Activated effector memory CD4-positive, alpha-beta T cell treated with anti-CD3 and anti-CD28 coated beads, Interleukin-2, amount 50 U/mL, for 16 hours (primary cell): Measurements from ENCODE around the gene KIF5C.
A peak's percentile ranks its signal among the peaks of the same experiment; 100 is the strongest.

Experiments
- DNase-seq: peaks from one replicate; pipeline ENCODE4 v3.0.0-alpha.2; 2020

Gene KIF5C

DNA sequence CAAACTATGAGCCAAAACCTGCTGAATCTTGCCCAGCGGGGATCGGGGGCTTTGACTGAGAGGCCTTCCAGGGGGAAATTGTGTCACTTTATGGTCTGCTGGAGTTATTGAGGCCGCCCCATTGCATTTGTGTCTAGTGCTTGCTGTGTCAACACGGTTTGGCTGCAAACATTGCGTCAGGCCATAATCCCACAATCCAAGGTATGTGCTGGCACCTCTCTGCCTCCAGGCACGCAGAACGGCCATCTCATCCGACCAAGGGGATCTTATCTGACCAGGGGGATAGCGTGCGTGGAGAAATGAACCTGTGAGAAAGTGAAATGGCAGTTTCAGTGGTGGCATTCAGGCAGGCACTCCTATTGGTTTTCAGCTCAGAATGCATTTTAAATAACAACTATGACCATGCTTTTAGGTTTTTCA lies 145.4 kb downstream of the KIF5C start:
- no peak for DNase-seq

DNA sequence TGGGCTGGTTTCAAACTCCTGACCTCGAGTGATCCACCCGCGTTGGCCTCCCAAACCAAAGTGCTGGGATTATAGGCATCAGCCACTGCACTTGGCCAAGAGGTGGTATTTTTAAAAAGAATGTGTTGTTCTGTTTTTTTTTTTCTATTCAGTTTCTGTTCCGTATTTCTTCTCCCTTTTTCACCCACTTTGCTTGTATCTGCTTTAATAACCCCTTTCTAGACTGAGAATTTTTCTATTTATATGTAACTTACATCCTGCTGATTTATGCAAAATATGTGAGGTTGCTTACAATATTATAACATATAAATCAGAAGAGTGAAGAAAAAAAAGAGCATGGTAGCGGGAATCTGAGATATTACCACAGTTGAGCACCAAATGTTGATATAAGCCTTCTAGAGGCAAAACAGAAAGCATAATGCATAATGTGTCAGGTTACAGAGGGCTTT lies 146.3 kb downstream of the KIF5C start:
- no peak for DNase-seq

DNA sequence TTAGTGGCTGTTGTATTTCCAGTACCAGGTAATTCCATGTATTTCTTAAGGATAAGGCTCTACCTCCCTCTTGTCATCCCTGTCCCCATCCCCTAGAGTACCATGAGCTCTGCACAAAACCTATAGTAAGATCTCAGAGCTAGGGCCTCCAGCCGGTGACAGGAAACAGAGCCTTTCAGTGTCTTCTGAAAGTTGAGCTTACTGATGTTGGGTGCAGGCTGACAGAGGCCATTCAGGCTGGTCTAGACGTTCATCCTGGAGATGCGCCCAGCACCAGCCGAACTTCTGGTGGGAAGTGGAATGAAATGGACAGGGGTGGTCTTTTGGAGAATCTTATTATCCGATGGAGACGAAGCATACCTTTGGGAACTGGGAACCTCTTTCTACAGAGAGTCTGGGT lies 146.7 kb downstream of the KIF5C start:
- no peak for DNase-seq

DNA sequence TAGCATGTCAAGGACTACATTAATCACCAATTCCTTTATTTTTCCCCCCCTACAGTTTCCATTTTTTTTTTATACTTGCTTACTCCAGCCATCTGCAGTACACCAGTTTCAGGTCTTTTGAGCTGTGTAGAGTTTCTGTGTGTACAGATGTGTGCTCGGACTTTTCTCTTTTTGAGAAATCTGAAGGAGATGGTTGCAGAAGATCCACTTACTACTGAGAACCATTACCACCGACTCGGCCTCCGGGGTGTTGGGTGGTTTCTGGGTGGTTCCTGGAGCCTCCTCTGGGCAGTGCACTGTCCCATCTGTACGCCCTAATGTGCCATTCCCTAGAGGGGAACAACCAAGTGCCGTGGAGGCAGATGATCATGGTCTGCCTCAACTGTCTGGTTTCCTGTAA lies 148.1 kb downstream of the KIF5C start:
- DNase-seq, result no peak

DNA sequence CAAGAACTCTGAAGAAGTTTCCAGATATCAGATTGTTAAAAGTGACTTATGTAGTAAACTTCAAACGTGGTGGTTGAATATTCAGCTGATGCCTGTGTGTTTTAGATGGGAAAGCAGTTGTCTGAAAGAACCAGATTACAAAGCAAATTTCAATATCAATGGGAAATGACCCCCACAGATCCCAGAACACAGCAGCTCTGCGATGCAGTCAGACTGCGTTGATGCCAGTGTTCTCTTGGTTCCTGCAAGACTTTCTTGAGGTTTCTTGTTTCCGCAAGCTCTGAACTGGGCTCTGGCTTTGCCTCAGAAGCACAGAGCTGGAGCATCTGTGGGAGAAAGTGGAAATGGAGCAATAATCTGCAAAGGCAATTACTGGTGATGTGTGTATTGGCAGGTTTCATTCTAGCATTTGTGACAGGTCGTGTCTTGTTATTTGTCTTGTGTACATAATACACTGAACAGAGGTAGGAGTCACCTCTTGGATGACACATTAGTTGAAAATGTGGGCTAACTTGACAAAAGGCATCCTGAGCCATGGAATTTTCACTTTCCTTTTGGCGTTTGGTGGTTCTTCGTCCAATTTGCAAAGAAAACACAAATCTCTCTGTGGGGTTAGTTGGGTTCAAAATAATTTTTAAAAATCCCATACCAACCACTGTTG lies 152.7 kb downstream of the KIF5C start:
- no peak for DNase-seq

DNA sequence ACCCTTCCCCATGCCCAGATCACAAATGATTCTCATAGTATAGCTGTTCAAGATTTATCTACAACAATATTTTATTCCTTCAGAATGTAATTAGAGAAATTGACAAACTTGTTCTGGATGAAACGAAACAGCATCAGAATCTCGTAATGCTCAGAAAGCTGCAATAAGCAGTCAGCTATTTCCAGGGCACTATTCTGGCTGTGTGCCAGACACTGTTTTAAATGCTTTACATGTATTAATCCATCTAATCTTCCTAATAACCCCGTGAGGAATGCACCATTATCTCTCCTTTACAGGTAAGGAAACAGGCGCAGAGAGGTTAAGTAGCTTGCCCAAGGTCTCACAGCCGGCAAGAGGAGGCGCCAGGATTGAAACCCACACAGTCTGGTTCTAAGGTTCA lies 153.3 kb downstream of the KIF5C start:
- DNase-seq, result no peak

DNA sequence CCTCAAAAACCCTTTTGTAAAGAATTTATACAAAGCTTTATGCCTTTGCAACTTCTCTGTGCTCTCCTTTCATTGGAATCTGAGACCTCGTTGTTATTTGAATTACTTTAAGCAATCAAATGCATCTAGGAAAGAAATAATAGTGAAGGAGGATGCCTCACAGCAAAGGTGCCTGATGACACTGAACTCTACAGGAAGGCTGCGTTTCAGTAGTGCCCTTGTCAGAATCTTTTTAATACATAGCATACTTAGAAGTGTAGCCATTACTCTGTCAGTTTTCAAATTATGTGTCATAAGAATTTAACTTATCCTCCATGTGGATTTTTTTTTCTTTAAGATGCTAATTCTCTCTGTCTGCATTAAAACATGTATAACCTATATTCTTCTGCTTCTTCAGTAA lies 153.9 kb downstream of the KIF5C start:
- DNase-seq, result no peak

DNA sequence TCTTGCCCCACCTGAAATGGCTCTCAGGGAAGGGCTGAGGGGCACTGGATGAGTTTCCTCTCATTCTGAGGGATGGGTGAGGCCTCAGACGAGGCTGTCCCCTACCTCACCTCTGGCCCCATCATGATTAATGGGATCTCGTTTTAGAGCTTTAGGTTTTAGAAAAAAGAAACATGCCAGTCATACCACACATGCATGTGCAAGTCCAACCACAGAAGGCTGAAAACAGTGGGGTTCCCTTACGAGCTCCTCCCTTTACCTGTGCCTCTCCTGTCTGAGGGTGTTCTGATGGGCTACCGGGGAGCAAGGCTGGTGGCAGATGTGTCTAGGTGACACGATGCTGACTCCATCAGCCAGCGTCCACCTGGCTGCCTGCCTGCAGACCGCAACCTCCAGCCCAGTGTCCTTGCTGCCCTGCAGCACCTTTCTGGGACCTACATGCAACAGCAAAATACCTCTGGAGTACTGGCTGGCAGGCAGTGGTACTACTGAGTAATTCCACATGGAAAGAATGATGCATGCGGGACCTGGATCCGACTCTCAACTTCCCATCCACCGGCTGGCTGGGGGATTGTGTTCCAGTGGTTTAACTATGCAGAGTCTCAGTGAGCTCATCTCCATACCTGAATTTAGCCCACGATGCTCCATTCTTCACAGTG lies 154.4 kb downstream of the KIF5C start:
- no peak for DNase-seq

DNA sequence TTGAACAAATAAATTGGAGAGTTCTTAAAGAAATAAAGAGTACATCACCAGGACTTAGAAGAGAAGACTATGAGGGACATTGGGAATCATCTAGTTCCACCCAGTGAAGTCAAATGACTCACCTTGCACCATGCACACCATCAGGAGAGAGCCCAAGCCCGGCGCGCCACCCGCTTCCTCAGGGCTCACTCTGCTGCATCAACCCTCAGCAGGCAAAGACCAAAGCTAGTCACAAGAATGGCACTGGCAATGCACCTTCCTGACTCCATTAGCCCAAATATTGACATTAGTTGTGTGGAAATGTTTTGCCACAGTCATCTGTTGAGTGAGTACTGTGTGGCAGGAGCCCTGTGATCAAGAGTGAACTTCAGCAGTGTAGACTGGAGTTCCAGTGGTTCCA lies 156.4 kb downstream of the KIF5C start:
- DNase-seq, result no peak

DNA sequence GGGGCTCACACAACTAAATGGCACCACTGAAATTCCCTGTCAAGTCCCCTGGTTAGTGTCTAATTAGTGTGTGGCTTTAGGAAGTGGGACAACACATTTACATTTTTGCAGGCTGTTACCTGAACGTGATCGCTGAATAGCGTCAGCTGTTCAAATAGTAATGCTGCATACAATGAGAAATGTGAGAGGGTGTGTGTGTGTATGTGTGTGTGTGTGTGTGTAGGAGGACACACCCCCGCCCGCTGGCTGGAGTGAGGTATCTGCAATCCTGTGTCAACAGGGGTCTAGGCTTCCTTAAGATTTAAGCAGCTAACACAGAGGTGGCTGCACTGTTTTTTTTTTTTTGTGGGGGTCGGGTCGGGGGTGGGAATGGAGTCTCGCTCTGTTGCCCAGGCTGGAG lies 158.7 kb downstream of the KIF5C start:
- DNase-seq, result no peak

DNA sequence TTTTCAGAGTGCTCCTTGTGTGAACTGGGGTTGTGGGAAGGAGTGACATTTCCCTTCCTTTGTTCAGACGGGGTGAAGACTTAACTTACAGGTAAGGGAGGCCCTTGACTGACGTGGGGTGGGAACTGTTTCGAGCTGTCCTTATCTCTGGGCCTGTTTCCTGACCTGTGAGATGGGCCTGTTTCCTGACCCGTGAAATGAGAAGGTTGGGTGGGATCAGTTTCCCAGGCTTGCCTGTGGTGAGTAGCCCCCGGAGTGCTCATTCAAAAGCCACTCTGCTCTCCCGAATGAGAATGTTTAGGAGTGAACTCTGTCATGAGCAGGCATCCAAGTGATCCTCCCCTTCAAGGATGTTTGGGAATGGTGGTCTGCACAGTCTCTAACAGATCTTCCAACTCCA lies 159.4 kb downstream of the KIF5C start:
- no peak for DNase-seq

DNA sequence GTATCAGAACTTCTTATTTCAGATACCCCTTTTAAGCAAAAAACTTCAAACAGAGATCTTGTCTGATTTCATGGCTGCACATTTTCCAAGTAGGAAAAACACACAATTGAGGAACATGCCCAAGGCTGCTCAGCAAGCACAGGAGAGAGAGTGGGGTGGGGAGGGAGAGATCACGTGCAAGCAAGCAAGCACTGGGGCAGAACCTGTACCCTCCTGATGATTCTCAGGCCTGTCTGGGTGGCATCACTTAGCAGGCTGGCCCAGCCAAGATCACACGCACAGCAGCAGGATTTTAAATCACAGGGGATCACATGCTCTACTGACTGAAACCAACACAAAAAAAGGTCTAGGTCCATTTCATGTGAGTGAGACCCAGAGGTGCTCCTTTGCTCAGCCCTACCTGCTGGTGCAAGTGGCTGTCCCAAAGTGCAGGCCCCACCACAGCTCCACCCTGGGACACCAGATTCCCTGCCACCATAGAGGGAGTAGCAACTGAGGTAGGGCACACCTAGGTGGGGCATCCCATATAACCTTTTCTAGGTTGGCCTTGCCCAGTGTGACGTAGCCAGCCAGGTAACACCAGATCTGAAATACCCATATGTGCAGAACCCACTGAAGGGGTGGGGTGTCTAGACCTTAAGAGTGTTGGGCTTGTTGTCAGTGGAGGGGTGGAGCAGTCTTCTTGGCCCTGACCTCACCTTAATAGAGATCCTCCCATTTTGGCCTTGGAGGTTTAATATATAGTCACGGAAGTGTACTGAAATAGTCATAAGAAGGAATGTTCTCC lies 161.7 kb downstream of the KIF5C start:
- DNase-seq, result no peak

DNA sequence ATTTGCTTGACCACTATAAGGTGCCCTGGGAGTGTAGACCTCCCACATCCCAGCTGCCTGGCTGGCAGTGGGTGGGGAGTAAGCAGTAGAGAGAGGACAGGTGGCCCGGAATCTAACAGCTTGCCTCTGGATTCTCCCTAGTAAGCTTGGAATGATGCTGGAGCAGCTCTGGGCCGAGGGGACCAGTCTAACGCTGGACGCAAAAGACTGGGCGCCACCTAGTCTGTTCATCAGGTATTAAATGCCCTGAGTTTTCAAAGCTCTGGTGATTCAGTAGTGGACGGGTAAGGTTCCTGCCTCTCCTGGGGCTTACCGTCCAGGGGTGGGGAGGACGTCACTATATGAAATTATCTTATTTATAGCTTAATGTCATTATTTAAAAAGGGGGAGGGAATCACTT lies 162.8 kb downstream of the KIF5C start:
- no peak for DNase-seq

DNA sequence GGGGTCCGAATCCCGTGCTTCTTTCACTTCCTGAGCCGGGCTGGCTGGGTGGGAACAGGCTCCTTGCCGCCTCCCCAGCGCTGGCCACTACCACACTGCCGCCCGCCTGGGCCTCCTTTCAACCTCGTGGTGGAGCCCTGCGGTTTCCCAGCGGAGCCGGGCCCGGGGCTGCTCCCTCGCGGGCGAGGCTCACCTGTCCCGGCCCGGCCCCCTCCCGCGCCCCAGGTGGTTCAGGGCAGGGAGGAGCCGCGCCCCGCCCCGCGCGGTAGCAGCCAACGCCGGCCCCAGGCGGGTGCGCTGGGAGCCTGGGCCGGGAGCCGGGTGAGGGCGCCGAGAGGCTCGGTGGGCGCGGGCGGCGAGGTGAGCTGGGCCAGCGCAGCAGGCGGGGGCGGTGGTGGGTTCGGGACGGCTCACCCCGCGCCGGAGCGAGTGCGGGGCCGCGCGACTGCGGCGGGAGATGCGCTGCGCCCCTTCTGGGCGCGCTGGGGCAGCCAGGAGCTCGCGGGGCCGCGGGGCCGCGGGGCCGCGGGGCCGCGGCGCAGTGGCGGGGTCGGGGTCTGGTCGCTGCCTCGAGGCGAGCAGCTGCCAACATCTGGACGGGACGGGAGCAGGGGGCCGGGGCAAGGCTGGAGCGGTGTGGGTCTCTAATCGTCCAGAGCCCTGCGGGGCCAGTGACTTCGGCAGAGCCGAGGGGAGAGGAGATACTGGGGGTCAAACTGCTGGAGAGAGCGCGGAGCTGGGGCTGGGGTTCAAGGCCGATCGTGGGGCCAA lies 163.6 kb downstream of the KIF5C start, which contains the start of gene LYPD6B:
TSS of gene LYPD6B (plus strand) at position 258 of the 771 bp plus-strand sequence. CDS start 92,250 bp downstream, outside the sequence.
- DNase-seq, result no peak

DNA sequence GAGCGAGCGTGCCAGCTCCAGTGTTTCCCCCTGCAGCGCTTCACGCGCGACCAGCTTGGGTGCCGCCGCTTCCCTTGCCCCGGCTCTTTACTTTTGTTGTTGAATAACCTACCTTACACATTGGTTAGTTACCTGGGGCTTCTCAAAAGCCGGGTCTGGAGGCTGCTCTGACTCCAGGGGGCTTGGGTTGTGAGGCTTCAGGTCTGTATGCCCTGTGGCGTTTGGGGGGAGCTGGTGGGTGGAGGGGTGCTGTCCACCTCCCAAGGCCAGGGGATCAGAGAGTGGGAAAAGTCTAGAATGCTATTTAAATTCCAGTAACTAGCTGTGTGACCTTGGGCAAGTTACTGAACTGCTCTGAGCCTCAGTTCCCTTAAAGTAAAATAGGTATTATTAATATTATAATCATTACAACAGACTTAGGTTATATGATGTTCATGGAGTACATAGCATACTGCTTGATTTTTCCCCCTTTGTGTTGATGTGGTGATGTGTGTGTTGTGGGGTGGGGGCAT lies 164.2 kb downstream of the KIF5C start:
- DNase-seq, result no peak

DNA sequence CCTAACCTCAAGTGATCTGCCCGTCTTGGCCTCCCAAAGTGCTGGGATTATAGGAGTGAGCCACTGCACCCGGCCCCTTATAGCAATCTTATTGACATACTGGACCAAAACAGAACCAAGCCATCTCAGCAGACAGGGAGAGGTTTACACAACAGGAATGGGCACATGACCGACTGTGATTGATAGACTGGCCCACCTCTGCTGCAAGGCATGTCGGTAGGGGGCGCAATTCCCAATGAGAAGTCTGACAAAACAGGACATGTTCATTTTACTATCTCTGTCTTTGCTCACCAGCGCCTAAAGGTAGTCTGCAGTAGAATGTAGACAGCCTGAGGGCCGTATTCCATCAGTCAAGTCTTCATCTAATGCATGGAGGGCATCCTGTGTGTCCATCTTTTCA lies 165.4 kb downstream of the KIF5C start:
- DNase-seq, result peak; percentile 84

DNA sequence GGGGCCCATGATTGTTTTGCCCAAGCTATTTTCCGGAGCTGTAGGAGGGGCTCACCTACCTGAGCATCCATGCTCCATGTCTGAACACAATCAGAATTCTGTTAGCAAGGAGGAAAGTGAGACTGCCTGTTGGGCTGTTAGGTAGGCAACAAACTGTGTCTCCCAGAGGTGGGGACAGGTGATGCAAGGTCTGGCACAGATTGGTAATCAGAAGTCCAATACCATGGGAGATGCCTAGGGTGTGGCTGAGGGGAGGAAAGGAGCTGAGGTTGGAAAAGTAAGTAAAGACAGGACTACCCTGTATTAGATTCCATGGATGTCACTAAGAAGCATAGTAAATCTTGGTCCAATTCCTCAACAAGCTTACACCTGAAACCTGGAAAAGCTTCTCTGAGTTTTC lies 166.5 kb downstream of the KIF5C start:
- no peak for DNase-seq

DNA sequence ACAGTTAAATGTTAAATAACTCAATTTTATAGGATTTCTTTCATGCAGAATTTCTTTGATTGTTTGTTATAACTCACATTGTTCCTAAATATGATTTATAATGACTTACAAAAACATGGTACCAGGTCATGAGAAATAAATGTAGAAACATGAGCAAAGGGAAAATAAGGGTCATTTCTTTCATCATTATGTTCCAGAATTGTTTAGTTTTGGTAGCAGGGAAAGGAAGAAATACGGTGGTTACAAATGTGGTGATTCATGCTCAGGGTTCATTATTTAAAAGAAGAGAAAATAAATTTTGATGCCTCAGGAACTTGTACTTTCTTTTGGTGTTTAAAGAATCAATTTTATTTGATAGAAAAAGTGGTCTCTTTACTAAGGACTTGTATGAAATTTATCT lies 167.9 kb downstream of the KIF5C start:
- no peak for DNase-seq

DNA sequence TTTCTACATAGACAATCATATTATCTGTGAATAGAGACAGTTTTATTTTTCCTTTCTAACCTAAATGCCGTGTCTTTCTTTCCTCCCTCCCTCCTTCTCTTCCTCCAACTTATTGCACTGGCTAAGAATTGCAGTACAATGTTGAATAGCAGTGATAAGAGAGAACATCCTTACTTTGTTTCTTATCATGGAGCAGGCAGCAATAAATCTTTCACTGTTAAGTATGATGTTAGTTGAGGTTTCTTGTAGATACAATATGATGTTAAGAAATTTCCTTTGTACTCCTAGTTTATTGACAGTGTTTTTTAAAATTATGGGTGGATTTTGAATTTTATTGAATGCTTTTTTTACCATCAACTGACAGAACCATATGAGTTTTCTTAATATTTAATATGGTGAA lies 169.5 kb downstream of the KIF5C start:
- no peak for DNase-seq

DNA sequence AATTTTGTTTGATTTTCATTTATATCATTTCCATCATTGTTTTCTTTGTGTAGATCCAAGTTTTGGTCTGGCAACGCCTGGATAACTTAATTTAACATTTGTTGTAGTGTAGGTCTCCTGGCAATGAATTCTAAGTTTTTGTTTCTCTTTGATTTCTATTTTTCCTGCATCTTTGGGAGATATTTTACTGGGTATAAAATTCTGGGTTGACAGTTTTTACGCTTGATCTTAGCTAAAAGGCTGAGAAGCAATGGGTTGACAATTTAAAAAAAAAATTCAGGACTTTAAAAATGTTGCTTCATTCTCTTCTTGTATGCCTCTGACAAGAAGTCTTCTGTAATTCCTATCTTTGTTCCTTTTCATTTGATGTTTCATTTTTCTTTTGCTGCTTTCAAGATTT lies 172.1 kb downstream of the KIF5C start:
- no peak for DNase-seq

DNA sequence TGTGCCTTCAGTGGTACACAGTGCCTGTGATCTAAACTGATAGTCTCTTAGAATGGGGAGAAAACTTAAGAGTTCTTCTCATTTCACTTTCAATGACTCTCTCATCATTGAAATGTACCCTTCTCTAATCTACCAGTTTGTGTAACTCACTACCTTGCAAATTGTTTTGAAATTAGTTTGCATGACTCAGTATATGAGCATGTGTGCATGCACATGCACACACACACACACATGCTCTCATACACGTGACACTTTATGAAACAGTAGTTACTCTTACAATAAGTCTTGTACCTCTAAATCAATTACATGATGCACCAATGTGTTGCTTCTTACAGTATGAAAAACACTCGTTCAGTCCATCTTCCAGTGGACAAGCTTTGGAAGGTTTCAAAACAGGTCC lies 174.1 kb downstream of the KIF5C start:
- no peak for DNase-seq

DNA sequence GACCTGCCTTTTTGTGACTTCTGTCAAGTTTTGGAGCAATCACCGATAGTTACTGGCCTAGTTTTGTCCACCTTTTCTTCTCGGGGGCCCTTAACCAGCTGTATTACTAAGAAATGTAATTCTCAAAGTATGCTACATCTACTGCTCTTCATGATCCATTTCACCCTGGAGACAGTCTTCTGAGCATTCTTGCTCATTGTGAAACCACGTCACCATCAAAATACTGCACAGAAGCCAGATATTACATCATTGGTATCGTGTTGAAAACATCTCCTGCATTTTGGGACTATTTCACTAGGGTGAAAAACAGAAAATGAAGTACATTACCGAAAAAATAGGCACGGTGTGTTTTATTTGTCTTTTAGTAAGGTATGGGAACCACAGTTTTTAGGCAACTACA lies 175.2 kb downstream of the KIF5C start:
- DNase-seq, result no peak

DNA sequence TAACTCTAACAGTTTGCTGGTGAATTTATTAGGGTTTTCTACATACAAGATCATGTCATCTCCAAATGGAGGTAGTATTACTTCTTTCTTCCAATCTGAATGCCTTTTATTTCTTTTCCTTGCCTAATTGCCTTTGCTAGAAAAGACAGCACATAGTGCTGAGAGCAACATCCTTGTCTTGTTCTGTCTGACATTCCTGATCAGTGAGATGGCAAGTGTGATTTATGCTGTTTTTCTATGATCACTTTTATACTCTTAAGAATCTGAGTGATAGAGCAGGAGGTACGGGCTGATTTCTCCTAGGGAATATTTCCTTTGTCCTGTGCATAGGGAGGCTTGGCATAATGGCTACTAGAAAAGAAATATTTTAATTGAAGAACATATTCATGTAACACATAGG lies 180.7 kb downstream of the KIF5C start:
- no peak for DNase-seq
